WERI-Rb-1 (cell line): ENCODE measurements around the gene TLL2.
A peak's percentile ranks its signal among the peaks of the same experiment; 100 is the strongest.

Experiments
- DNase-seq: peaks from one replicate; pipeline ENCODE4 v3.0.0-alpha.2; 2020
- H3K27ac ChIP-seq: fragments of 250-450 bp; sonication (Bioruptor Pico); 2 replicates; pipeline ENCODE4 v1.5.1; 2020; ENCODE audit warnings: mild to moderate bottlenecking, moderate library complexity
- H3K27me3 ChIP-seq: fragments of 250-450 bp; sonication (Bioruptor Pico); 2 replicates; pipeline ENCODE4 v1.5.1; 2021; ENCODE audit warnings: mild to moderate bottlenecking, low read depth, moderate library complexity; ENCODE audit not compliant: insufficient read depth, severe bottlenecking
- H3K36me3 ChIP-seq: fragments of 250-450 bp; sonication (Bioruptor Pico); 2 replicates; pipeline ENCODE4 v1.5.1; 2020; ENCODE audit warnings: mild to moderate bottlenecking, moderate library complexity
- H3K4me3 ChIP-seq: 2 replicates; pipeline ENCODE4 v1.5.1; 2011; ENCODE audit warnings: low read depth, mild to moderate bottlenecking, control low read depth, low read length
- H3K9me3 ChIP-seq: fragments of 250-450 bp; sonication (Bioruptor Pico); 2 replicates; pipeline ENCODE4 v1.5.1; 2021; ENCODE audit warnings: mild to moderate bottlenecking, moderate library complexity; ENCODE audit not compliant: severe bottlenecking
- CTCF ChIP-seq: IDR thresholded peaks from 2 replicates; pipeline ENCODE4 v1.5.1; 2011; ENCODE audit warnings: low read depth, mild to moderate bottlenecking, control low read depth, inconsistent platforms, low read length

Gene TLL2

DNA sequence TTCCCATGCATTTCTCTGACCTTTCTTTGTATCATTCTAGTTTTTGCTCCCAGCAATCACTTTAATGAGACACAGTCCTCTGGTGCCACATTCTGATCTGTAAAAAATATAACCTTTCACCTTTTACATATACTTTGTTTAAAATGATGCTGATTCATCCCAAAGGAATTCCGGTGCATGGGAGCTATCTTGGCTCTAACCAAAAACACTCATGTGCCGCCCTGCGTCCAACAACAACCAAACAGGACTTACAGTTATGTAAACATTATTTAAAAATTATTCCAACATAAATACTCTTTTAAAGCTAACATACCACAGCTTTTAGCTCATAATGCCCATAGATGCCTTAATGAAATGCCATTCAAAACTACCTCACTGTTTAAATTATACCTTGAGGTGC is 147.2 kb downstream of the TLL2 start:
- Histone ChIP-seq H3K9me3 (no peaks in the 10 kb centered on the region), H3K36me3 (no peaks in the 10 kb centered on the region), H3K27me3 (no peaks in the 10 kb centered on the region), H3K4me3 (no peak overlapping the region), H3K27ac (no peak overlapping the region)
- TF ChIP-seq CTCF, result no peak
- DNase-seq, result no peak

- DNase-seq, result no peak
- no peak for TF ChIP-seq CTCF
- Histone ChIP-seq H3K27ac (no peak overlapping the region), H3K4me3 (no peak overlapping the region), H3K9me3 (no peaks in the 10 kb centered on the region), H3K27me3 (no peaks in the 10 kb centered on the region), H3K36me3 (no peaks in the 10 kb centered on the region)
Observed at GRCh38 chr10:96365571-96365970, 148.2 kb downstream of the TLL2 start.

DNA sequence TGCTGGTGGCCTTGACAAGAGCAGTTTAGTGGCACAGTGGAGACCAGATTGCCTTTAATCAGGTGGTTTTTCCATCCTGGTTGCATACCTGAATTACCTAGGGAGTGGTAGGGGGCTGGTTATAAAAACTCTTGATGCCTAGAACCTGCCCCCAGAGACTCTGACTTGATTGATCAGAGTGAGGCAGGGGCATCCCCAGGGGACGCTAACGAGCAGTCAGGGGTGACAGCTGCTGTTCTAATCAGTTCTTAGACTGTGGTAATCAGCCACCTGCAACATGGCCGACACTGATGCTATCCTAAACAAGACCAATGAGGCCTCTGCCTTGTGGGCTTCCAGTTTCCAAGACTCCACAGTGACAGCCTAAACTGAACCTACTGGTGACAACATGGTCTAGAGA is 153.0 kb downstream of the TLL2 start:
- DNase-seq, result no peak
- no peak overlapping the region for H3K27ac ChIP-seq
- H3K4me3 ChIP-seq, result no peak overlapping the region
- no peaks in the 10 kb centered on the region for H3K9me3 ChIP-seq
- no peaks in the 10 kb centered on the region for H3K36me3 ChIP-seq
- no peaks in the 10 kb centered on the region for H3K27me3 ChIP-seq
- TF ChIP-seq CTCF, result 0 out of 2 replicates have a peak, but pooled peaks have one; percentile 12

GRCh38 chr10:96360331-96360730 is 153.4 kb downstream of the TLL2 start:
- Histone ChIP-seq H3K4me3 (no peak overlapping the region), H3K9me3 (no peaks in the 10 kb centered on the region), H3K36me3 (no peaks in the 10 kb centered on the region), H3K27me3 (no peaks in the 10 kb centered on the region), H3K27ac (no peak overlapping the region)
- TF ChIP-seq CTCF, result no peak
- no peak for DNase-seq

- H3K27me3 ChIP-seq, result no peaks in the 10 kb centered on the region
Observed at GRCh38 chr10:96359616-96360015, 154.1 kb downstream of the TLL2 start.

More at GRCh38 chr10:96359616-96360015, 154.1 kb downstream of the TLL2 start:
- Histone ChIP-seq H3K27ac (no peak overlapping the region), H3K4me3 (no peak overlapping the region), H3K9me3 (no peaks in the 10 kb centered on the region), H3K36me3 (no peaks in the 10 kb centered on the region)
- DNase-seq, result no peak
- no peak for TF ChIP-seq CTCF
